Measurements from ENCODE around the gene TRIM45. TPM values are rescaled to one million over a fixed set of nuclear protein-coding genes. Genes with fewer than 3 reads are reported as not detected.
A peak's percentile ranks its signal among the peaks of the same experiment; 100 is the strongest.

TRIM45 gene
- total RNA-seq, 1 experiment from 2014 or later = not detected

DNA sequence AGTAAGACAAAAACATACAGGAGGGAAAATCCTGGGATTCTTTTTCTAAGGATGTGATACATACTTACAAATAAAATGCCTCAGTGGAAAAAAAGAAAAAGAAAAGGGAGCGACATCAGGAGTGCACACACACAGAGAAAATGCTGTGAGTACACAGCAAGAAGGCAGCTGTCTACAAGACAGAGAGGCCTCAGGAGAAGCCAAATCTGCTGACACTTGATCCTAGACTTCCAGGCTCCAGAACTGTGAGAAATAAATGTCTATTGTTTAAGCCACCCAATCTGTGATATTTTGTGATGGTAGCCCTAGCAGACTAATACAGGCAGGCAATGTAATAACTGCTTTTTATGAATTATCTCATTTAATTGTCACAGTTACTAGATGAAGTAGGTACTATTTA, 17.0 kb upstream of the TRIM45 start:
- no peaks in the 10 kb centered on the region for H3K27me3 ChIP-seq (ENCODE audit: low read length)
- no peak overlapping the region for H3K27ac ChIP-seq (ENCODE audit: low read length)
- no peak overlapping the region for H3K4me2 ChIP-seq (ENCODE audit: low read depth, low read length, poor library complexity, severe bottlenecking)
- H2AFZ ChIP-seq (ENCODE audit: low read length) = no peak overlapping the region
- H3K4me3 ChIP-seq (ENCODE audit: low read length) = no peak overlapping the region
- no peaks in the 10 kb centered on the region for H4K20me1 ChIP-seq (ENCODE audit: insufficient read depth, low read depth, low read length)
- H3K79me2 ChIP-seq (ENCODE audit: low read length) = no peaks in the 10 kb centered on the region
- no peaks in the 10 kb centered on the region for H3K36me3 ChIP-seq (ENCODE audit: insufficient read depth, low read length)
- no peak overlapping the region for H3K9ac ChIP-seq (ENCODE audit: low read length)
- H3K9me2 ChIP-seq (replicated peaks; ENCODE audit: insufficient read depth, low read length) = no peaks in the 10 kb centered on the region
- no peaks in the 10 kb centered on the region for H3K9me3 ChIP-seq (ENCODE audit: low read length)
- H3K4me1 ChIP-seq (ENCODE audit: low read length) = no peaks in the 10 kb centered on the region
- DNase-seq = no peak

GRCh38 chr1:117138106-117138505, 16.6 kb upstream of the TRIM45 start:
- no peaks in the 10 kb centered on the region for H3K36me3 ChIP-seq (ENCODE audit: insufficient read depth, low read length)
- H3K9me2 ChIP-seq (replicated peaks; ENCODE audit: insufficient read depth, low read length) = no peaks in the 10 kb centered on the region
- H3K9me3 ChIP-seq (ENCODE audit: low read length) = no peaks in the 10 kb centered on the region
- DNase-seq = no peak
- H2AFZ ChIP-seq (ENCODE audit: low read length) = no peak overlapping the region
- H3K79me2 ChIP-seq (ENCODE audit: low read length) = no peaks in the 10 kb centered on the region
- H4K20me1 ChIP-seq (ENCODE audit: insufficient read depth, low read depth, low read length) = no peaks in the 10 kb centered on the region
- H3K27ac ChIP-seq (ENCODE audit: low read length) = no peak overlapping the region
- no peak overlapping the region for H3K4me2 ChIP-seq (ENCODE audit: low read depth, low read length, poor library complexity, severe bottlenecking)
- no peak overlapping the region for H3K4me3 ChIP-seq (ENCODE audit: low read length)
- H3K4me1 ChIP-seq (ENCODE audit: low read length) = no peaks in the 10 kb centered on the region
- no peaks in the 10 kb centered on the region for H3K27me3 ChIP-seq (ENCODE audit: low read length)
- no peak overlapping the region for H3K9ac ChIP-seq (ENCODE audit: low read length)

DNA sequence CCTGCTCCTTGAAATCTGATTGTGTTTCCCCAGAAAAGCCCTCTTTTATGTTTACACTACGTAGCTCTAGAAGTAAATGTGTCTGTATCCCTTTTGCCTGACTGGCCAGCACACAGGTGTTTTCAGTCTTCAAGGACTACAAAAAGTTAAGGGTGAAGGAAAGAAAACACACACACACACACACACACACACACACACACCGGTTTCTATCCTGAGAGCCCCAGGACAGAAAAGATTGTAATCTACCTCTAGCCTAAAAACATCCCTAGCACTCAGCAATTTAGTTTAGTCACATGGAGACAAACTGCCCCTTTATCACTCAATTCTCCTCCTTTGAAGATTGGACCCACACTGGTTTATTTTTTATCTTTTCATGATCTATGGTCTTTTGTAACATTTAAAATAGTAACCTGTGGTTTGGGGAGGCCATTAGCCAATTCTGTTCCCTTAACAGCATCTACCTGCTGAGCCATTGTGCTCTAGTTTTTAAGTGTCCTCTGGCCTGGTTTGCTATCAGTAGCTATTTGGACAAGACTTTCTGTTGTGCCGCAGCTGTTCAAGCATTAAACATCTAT, 15.8 kb upstream of the TRIM45 start:
- no peaks in the 10 kb centered on the region for H3K4me1 ChIP-seq (ENCODE audit: low read length)
- no peak overlapping the region for H3K9ac ChIP-seq (ENCODE audit: low read length)
- H3K4me3 ChIP-seq (ENCODE audit: low read length) = no peak overlapping the region
- H4K20me1 ChIP-seq (ENCODE audit: insufficient read depth, low read depth, low read length) = no peaks in the 10 kb centered on the region
- H3K9me3 ChIP-seq (ENCODE audit: low read length) = no peaks in the 10 kb centered on the region
- no peaks in the 10 kb centered on the region for H3K9me2 ChIP-seq (replicated peaks; ENCODE audit: insufficient read depth, low read length)
- no peaks in the 10 kb centered on the region for H3K79me2 ChIP-seq (ENCODE audit: low read length)
- no peak overlapping the region for H3K4me2 ChIP-seq (ENCODE audit: low read depth, low read length, poor library complexity, severe bottlenecking)
- no peak for DNase-seq
- H3K36me3 ChIP-seq (ENCODE audit: insufficient read depth, low read length) = no peaks in the 10 kb centered on the region
- no peak overlapping the region for H3K27ac ChIP-seq (ENCODE audit: low read length)
- no peaks in the 10 kb centered on the region for H3K27me3 ChIP-seq (ENCODE audit: low read length)
- H2AFZ ChIP-seq (ENCODE audit: low read length) = no peak overlapping the region

GRCh38 chr1:117136749-117137148, 15.2 kb upstream of the TRIM45 start:
- no peaks in the 10 kb centered on the region for H3K36me3 ChIP-seq (ENCODE audit: insufficient read depth, low read length)
- H3K9me2 ChIP-seq (replicated peaks; ENCODE audit: insufficient read depth, low read length) = no peaks in the 10 kb centered on the region
- no peaks in the 10 kb centered on the region for H3K79me2 ChIP-seq (ENCODE audit: low read length)
- no peak for DNase-seq
- no peak overlapping the region for H2AFZ ChIP-seq (ENCODE audit: low read length)
- H3K27me3 ChIP-seq (ENCODE audit: low read length) = no peaks in the 10 kb centered on the region
- H3K27ac ChIP-seq (ENCODE audit: low read length) = no peak overlapping the region
- H3K4me1 ChIP-seq (ENCODE audit: low read length) = no peaks in the 10 kb centered on the region
- H3K9ac ChIP-seq (ENCODE audit: low read length) = no peak overlapping the region
- no peaks in the 10 kb centered on the region for H4K20me1 ChIP-seq (ENCODE audit: insufficient read depth, low read depth, low read length)
- H3K4me3 ChIP-seq (ENCODE audit: low read length) = no peak overlapping the region
- H3K4me2 ChIP-seq (ENCODE audit: low read depth, low read length, poor library complexity, severe bottlenecking) = no peak overlapping the region
- no peaks in the 10 kb centered on the region for H3K9me3 ChIP-seq (ENCODE audit: low read length)

DNA sequence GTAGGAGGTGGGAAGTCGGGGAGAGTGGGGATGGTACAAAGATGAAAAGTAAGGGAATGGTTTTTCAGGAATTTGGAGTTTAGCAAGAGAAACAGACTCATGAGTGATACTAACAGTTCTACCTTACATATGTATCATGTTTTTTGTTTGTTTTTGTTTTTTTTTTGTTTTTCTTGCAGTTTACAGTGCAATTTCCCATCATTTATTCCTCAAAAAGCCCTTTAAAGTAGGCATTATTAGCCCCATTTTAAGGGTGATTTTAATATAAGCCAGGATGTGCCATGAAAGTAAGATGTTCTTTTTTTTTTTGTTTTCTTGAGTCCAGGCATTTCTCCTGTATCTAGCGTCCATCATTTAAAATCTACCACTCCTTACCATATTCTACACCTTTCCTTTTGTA, 13.8 kb upstream of the TRIM45 start:
- Histone ChIP-seq H3K27ac (ENCODE audit: low read length) (no peak overlapping the region), H3K4me3 (ENCODE audit: low read length) (no peak overlapping the region), H3K9me3 (ENCODE audit: low read length) (no peaks in the 10 kb centered on the region), H3K36me3 (ENCODE audit: insufficient read depth, low read length) (no peaks in the 10 kb centered on the region), H4K20me1 (ENCODE audit: insufficient read depth, low read depth, low read length) (no peaks in the 10 kb centered on the region), H3K79me2 (ENCODE audit: low read length) (no peaks in the 10 kb centered on the region), H3K27me3 (ENCODE audit: low read length) (no peaks in the 10 kb centered on the region), H3K4me2 (ENCODE audit: low read depth, low read length, poor library complexity, severe bottlenecking) (no peak overlapping the region), H2AFZ (ENCODE audit: low read length) (no peak overlapping the region), H3K4me1 (ENCODE audit: low read length) (no peaks in the 10 kb centered on the region), H3K9me2 (replicated peaks; ENCODE audit: insufficient read depth, low read length) (no peaks in the 10 kb centered on the region), H3K9ac (ENCODE audit: low read length) (no peak overlapping the region)
- DNase-seq = no peak

DNA sequence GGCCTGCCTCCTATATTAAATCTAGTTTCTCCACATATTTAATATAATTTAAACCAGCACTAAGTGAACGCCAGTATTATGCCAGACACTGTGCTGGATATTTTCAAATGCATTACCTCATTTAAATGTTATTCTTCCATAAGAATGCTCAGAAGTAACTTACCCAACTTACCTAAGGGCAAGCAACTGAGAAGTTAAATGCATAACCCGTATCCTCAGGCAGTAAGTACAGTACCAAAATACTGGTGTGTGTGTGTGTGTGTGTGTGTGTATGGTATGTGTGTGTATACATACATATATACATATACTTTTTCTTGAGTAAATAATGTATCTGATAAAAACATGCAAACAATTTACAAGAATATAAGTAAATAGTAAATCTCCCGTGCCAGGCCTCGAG, 9.0 kb upstream of the TRIM45 start:
- DNase-seq = no peak
- H4K20me1 ChIP-seq (ENCODE audit: insufficient read depth, low read depth, low read length) = no peaks in the 10 kb centered on the region
- H3K9ac ChIP-seq (ENCODE audit: low read length) = no peak overlapping the region
- H3K4me3 ChIP-seq (ENCODE audit: low read length) = no peak overlapping the region
- H3K9me2 ChIP-seq (replicated peaks; ENCODE audit: insufficient read depth, low read length) = no peaks in the 10 kb centered on the region
- no peaks in the 10 kb centered on the region for H3K79me2 ChIP-seq (ENCODE audit: low read length)
- no peak overlapping the region for H3K4me2 ChIP-seq (ENCODE audit: low read depth, low read length, poor library complexity, severe bottlenecking)
- no peak overlapping the region for H3K27ac ChIP-seq (ENCODE audit: low read length)
- H3K36me3 ChIP-seq (ENCODE audit: insufficient read depth, low read length) = no peaks in the 10 kb centered on the region
- H3K9me3 ChIP-seq (ENCODE audit: low read length) = no peaks in the 10 kb centered on the region
- H2AFZ ChIP-seq (ENCODE audit: low read length) = no peak overlapping the region
- no peaks in the 10 kb centered on the region for H3K4me1 ChIP-seq (ENCODE audit: low read length)
- no peaks in the 10 kb centered on the region for H3K27me3 ChIP-seq (ENCODE audit: low read length)

- Histone ChIP-seq H3K27me3 (ENCODE audit: low read length) (no peaks in the 10 kb centered on the region), H3K27ac (ENCODE audit: low read length) (no peak overlapping the region), H3K9me2 (replicated peaks; ENCODE audit: insufficient read depth, low read length) (no peaks in the 10 kb centered on the region), H2AFZ (ENCODE audit: low read length) (no peak overlapping the region), H3K79me2 (ENCODE audit: low read length) (no peaks in the 10 kb centered on the region), H3K4me1 (ENCODE audit: low read length) (no peaks in the 10 kb centered on the region), H3K36me3 (ENCODE audit: insufficient read depth, low read length) (no peaks in the 10 kb centered on the region), H3K4me3 (ENCODE audit: low read length) (no peak overlapping the region), H3K9ac (ENCODE audit: low read length) (no peak overlapping the region), H3K9me3 (ENCODE audit: low read length) (no peaks in the 10 kb centered on the region), H4K20me1 (ENCODE audit: insufficient read depth, low read depth, low read length) (no peaks in the 10 kb centered on the region), H3K4me2 (ENCODE audit: low read depth, low read length, poor library complexity, severe bottlenecking) (no peak overlapping the region)
- peak; percentile 68 for DNase-seq
Measured at GRCh38 chr1:117128323-117129079, 7.0 kb upstream of the TRIM45 start.

GRCh38 chr1:117127795-117128194, 6.2 kb upstream of the TRIM45 start:
- H3K4me3 ChIP-seq (ENCODE audit: low read length) = no peak overlapping the region
- no peak overlapping the region for H2AFZ ChIP-seq (ENCODE audit: low read length)
- no peaks in the 10 kb centered on the region for H3K27me3 ChIP-seq (ENCODE audit: low read length)
- H3K79me2 ChIP-seq (ENCODE audit: low read length) = no peaks in the 10 kb centered on the region
- no peak overlapping the region for H3K27ac ChIP-seq (ENCODE audit: low read length)
- H3K36me3 ChIP-seq (ENCODE audit: insufficient read depth, low read length) = no peaks in the 10 kb centered on the region
- no peaks in the 10 kb centered on the region for H3K4me1 ChIP-seq (ENCODE audit: low read length)
- H3K9ac ChIP-seq (ENCODE audit: low read length) = no peak overlapping the region
- no peaks in the 10 kb centered on the region for H3K9me2 ChIP-seq (replicated peaks; ENCODE audit: insufficient read depth, low read length)
- no peaks in the 10 kb centered on the region for H3K9me3 ChIP-seq (ENCODE audit: low read length)
- no peaks in the 10 kb centered on the region for H4K20me1 ChIP-seq (ENCODE audit: insufficient read depth, low read depth, low read length)
- DNase-seq = no peak
- no peak overlapping the region for H3K4me2 ChIP-seq (ENCODE audit: low read depth, low read length, poor library complexity, severe bottlenecking)
